Activated naive CD4-positive, alpha-beta T cell treated with anti-CD3 and anti-CD28 coated beads for 36 hours (primary cell): ENCODE measurements around the gene CEACAM20. TPM values are rescaled to one million over a fixed set of nuclear protein-coding genes. Genes with fewer than 3 reads are reported as not detected.

Experiments used
- CTCF ChIA-PET: fragments of 350-600 bp; sonication (Branson Sonifier 250); formaldehyde crosslinking; loops from one replicate; lab custom pipeline; 2021; ENCODE audit warnings: antibody characterized with exemption; lab: Charles Lee
- DNase-seq: peaks from one replicate; pipeline ENCODE4 v3.0.0-alpha.2; 2020
- H3K27ac Mint-ChIP-seq: one replicate; pipeline ENCODE4 v1.8.0; 2021; ENCODE audit warnings: mild to moderate bottlenecking, mixed read lengths
- H3K27me3 Mint-ChIP-seq: one replicate; pipeline ENCODE4 v1.8.0; 2021; ENCODE audit warnings: low read depth, mixed read lengths
- H3K36me3 Mint-ChIP-seq: one replicate; pipeline ENCODE4 v1.8.0; 2021; ENCODE audit warnings: low read depth, mixed read lengths
- H3K4me1 Mint-ChIP-seq: one replicate; pipeline ENCODE4 v1.8.0; 2021; ENCODE audit warnings: low read depth, mixed read lengths
- H3K4me3 Mint-ChIP-seq: one replicate; pipeline ENCODE4 v1.8.0; 2021; ENCODE audit warnings: mild to moderate bottlenecking, moderate library complexity, mixed read lengths
- H3K9me3 Mint-ChIP-seq: one replicate; pipeline ENCODE4 v1.8.0; 2021; ENCODE audit warnings: mixed read lengths
- intact Hi-C: fragments of 100-400 bp; cut with micrococcal nuclease; formaldehyde crosslinking; loops from one replicate; pipeline ENCODE4 v1.15.1; 2023
- total RNA-seq, 2 experiments: library from RNA; stranded (reverse); gene quantifications; one replicate each; pipeline ENCODE4 v1.2.3, GENCODE V29; 2021

CEACAM20 gene
- not detected for total RNA-seq

GRCh38 chr19:44529536-44529935 is at the start of gene CEACAM20:
Gene CEACAM20 (minus strand): TSS chr19:44529675. CDS start chr19:44529509, 166 bp downstream.
- CTCF ChIA-PET: interaction anchor here (0.6 kb wide), 1 partner anchor 14 kb away, joined by 7 read pairs; no protein-coding TSS in a partner anchor
- no peak within 1 kb of the TSS for H3K27ac Mint-ChIP-seq
- peaks cover 4% of the 10 kb centered on the region for H3K9me3 Mint-ChIP-seq
- H3K4me1 Mint-ChIP-seq: no peaks in the 10 kb centered on the region
- intact Hi-C loops: no loop called here
- DNase-seq: no peak
- no peak within 1 kb of the TSS for H3K4me3 Mint-ChIP-seq
- H3K27me3 Mint-ChIP-seq: peaks cover 6% of the 10 kb centered on the region
- H3K36me3 Mint-ChIP-seq: no peaks in the 10 kb centered on the region

DNA sequence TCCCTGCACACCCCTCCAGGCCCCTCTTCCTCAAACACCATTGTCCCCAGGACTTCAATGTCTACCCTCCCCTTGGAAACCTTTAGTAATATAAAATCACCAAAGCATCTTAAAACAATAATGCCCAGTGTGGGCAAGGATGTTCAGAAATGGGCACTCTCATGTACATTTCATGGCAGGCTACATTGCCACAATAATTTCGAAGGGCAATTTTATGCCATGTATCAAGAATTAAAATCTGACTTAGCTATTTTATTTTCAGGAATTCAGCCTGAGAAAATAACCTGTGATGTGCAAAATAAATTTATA is 48.0 kb upstream of the CEACAM20 start:
- no peaks in the 10 kb centered on the region for H3K27me3 Mint-ChIP-seq
- no peak for DNase-seq
- H3K9me3 Mint-ChIP-seq: peaks cover 8% of the 10 kb centered on the region
- H3K4me3 Mint-ChIP-seq: no peak overlapping the region
- intact Hi-C loops: loop anchor here (1.0 to 2.0 kb wide), 2 partner anchors 80 to 193 kb away; no protein-coding TSS in a partner anchor
- no peaks in the 10 kb centered on the region for H3K36me3 Mint-ChIP-seq
- no peak overlapping the region for H3K27ac Mint-ChIP-seq
- H3K4me1 Mint-ChIP-seq: no peaks in the 10 kb centered on the region
- CTCF ChIA-PET: interaction anchor here (0.7 to 2.2 kb wide), 5 partner anchors 28 to 136 kb away, joined by 3 to 13 read pairs (median 3); no protein-coding TSS in a partner anchor

DNA sequence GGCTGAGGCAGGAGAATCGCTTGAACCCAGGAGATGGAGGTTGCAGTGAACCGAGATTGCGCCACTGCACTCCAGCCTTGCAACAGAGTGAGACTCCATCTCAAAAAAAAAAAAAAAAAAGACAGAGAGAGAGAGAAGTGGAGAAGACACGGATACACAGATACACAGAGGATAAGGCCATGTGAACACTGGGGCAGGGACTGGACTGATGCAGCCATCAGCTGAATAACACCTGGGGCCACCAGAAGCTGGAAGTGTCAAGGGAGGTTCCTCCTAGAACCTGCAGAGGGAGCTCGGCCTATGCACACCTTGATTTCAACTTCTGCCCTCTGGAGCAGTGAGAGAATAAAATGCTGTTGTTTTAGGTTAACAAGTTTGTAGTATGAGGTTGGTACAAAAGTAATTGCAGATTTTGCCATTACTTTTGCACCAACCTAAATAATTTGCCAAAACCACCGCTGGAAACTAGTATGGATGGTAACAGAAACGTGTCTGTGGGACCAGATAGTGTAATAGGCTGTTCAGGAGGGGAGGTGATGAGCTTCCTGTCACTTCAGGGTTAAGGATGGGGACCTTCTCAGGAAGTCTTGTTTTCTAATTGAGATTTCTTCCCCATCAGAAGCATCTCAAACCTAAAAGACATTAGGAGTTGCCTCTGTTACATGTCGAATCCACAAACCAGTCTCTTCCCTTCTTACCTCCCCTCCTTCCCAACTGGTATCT is 47.5 kb upstream of the CEACAM20 start:
- CTCF ChIA-PET: interaction anchor here (0.7 to 2.2 kb wide), 7 partner anchors 28 to 136 kb away, joined by 3 to 13 read pairs (median 3); no protein-coding TSS in a partner anchor
- H3K27me3 Mint-ChIP-seq: no peaks in the 10 kb centered on the region
- peaks cover 8% of the 10 kb centered on the region for H3K9me3 Mint-ChIP-seq
- no peaks in the 10 kb centered on the region for H3K4me1 Mint-ChIP-seq
- H3K4me3 Mint-ChIP-seq: no peak overlapping the region
- peak; percentile 62 for DNase-seq
- no peak overlapping the region for H3K27ac Mint-ChIP-seq
- no peaks in the 10 kb centered on the region for H3K36me3 Mint-ChIP-seq
- intact Hi-C loops: loop anchor here (1.0 to 2.0 kb wide), 2 partner anchors 80 to 194 kb away; no protein-coding TSS in a partner anchor

GRCh38 chr19:44575116-44575700 is 45.7 kb upstream of the CEACAM20 start:
- H3K27me3 Mint-ChIP-seq: no peaks in the 10 kb centered on the region
- H3K4me3 Mint-ChIP-seq: no peak overlapping the region
- H3K27ac Mint-ChIP-seq: no peak overlapping the region
- H3K36me3 Mint-ChIP-seq: no peaks in the 10 kb centered on the region
- peaks cover 8% of the 10 kb centered on the region for H3K9me3 Mint-ChIP-seq
- intact Hi-C loops: no loop called here
- no peaks in the 10 kb centered on the region for H3K4me1 Mint-ChIP-seq
- CTCF ChIA-PET: no interaction called here
- no peak for DNase-seq

- peaks cover 8% of the 10 kb centered on the region for H3K9me3 Mint-ChIP-seq
- intact Hi-C loops: no loop called here
- no peak overlapping the region for H3K4me3 Mint-ChIP-seq
- CTCF ChIA-PET: interaction anchor here (0.6 kb wide), 1 partner anchor 52 kb away, joined by 4 read pairs; no protein-coding TSS in a partner anchor
- peaks cover 3% of the 10 kb centered on the region for H3K27me3 Mint-ChIP-seq
- no peaks in the 10 kb centered on the region for H3K4me1 Mint-ChIP-seq
- H3K36me3 Mint-ChIP-seq: no peaks in the 10 kb centered on the region
- DNase-seq: no peak
- H3K27ac Mint-ChIP-seq: no peak overlapping the region
Measured at GRCh38 chr19:44574186-44574950, 44.9 kb upstream of the CEACAM20 start.

DNA sequence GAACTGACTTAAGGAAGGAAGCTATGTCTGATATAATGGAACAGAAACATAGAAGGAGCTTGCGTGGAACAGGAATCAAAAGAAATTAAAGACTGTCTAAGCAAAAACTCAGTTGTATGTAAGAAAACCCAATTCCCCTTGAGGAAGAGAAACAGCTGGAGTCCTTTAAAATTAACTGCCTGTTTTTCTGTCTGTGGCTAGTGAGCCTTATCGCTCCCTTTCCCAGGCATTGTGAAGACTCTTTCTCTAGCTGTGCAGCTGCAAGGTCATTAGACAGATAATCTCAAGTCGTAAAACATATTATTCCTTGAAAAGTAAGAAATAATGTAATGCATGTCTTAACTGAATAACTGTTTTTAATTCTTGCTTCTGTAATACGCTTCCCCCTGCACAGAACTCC is 44.2 kb upstream of the CEACAM20 start:
- DNase-seq: no peak
- no peak overlapping the region for H3K4me3 Mint-ChIP-seq
- no peaks in the 10 kb centered on the region for H3K4me1 Mint-ChIP-seq
- H3K36me3 Mint-ChIP-seq: no peaks in the 10 kb centered on the region
- peaks cover 8% of the 10 kb centered on the region for H3K9me3 Mint-ChIP-seq
- intact Hi-C loops: no loop called here
- peaks cover 5% of the 10 kb centered on the region for H3K27me3 Mint-ChIP-seq
- no peak overlapping the region for H3K27ac Mint-ChIP-seq
- CTCF ChIA-PET: interaction anchor here (0.6 kb wide), 1 partner anchor 53 kb away, joined by 4 read pairs; no protein-coding TSS in a partner anchor

- no peaks in the 10 kb centered on the region for H3K4me1 Mint-ChIP-seq
Measured at GRCh38 chr19:44573183-44573582, 43.7 kb upstream of the CEACAM20 start.

DNA sequence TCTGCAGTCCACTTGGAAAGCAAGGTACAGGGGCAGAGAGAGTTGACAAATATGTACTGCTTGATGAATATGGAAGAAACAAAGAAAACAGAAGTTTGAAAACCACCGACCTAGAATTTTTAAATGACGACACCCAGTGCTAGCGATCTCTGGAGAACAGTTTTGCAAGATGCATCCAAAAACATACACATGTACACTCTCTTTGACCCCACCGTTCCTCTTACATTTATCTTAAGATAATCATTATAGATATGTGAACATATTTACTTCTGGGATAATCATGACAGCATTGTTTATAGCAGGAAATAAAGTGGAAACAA is 43.1 kb upstream of the CEACAM20 start:
- Mint-ChIP-seq H3K4me1 (no peaks in the 10 kb centered on the region), H3K4me3 (no peak overlapping the region)
- CTCF ChIA-PET: interaction anchor here (0.5 to 3.2 kb wide), 2 partner anchors 35 to 84 kb away, joined by 3 to 33 read pairs; no protein-coding TSS in a partner anchor

More at GRCh38 chr19:44573183-44573582, 43.7 kb upstream of the CEACAM20 start:
- intact Hi-C loops: no loop called here
- Mint-ChIP-seq H3K9me3 (peaks cover 8% of the 10 kb centered on the region), H3K4me3 (no peak overlapping the region), H3K27me3 (peaks cover 5% of the 10 kb centered on the region), H3K27ac (no peak overlapping the region), H3K36me3 (no peaks in the 10 kb centered on the region)
- no peak for DNase-seq
- CTCF ChIA-PET: interaction anchor here (0.6 kb wide), 1 partner anchor 53 kb away, joined by 4 read pairs; no protein-coding TSS in a partner anchor

DNA sequence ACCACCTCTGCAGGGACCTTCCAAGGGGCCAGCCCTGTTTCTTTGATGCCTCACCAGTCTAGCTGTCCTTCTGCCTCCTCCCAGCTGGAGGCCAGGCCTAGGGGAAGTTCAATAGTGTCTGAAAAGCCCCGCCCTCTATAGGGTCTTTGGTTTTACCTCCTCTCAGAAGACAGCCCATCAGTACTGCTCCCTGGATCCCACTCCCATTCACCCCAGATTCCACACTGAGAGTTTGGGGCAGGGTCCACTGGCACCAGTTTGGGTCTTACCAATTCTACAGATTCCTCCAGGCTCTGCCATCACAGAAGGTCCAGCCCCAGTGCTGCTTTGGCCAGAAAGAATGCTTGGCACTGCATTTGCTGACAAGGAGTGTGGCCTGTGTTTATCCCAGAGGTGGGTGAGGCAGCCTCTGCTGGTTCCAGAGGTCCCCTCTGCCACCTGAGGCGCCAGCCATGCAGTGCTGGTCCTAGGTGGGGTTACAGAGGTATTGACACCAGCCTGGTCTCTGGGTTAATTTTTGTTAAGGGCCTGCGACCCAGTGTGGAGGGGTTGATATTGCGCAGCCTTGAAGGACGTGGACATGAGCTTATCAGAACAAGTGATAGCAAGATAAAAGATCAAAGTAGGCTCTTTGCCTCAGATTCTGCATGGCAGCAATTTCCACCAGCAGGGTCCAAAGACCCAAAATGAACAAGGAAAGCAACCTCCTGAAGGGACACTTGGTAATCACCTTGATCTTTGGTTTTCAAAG is 42.5 kb upstream of the CEACAM20 start:
- DNase-seq: no peak
- no peak overlapping the region for H3K4me3 Mint-ChIP-seq
- peaks cover 5% of the 10 kb centered on the region for H3K27me3 Mint-ChIP-seq
- H3K27ac Mint-ChIP-seq: no peak overlapping the region
- CTCF ChIA-PET: interaction anchor here (0.5 to 3.2 kb wide), 10 partner anchors 35 to 110 kb away, joined by 3 to 33 read pairs (median 4); partner anchors contain the start of gene PVR
- no peaks in the 10 kb centered on the region for H3K4me1 Mint-ChIP-seq
- H3K9me3 Mint-ChIP-seq: no peaks in the 10 kb centered on the region
- H3K36me3 Mint-ChIP-seq: no peaks in the 10 kb centered on the region
- intact Hi-C loops: loop anchor here (1.0 kb wide), 2 partner anchors 85 to 152 kb away; no protein-coding TSS in a partner anchor

More for the DNA sequence above, 43.1 kb upstream of the CEACAM20 start:
- Mint-ChIP-seq H3K27me3 (peaks cover 5% of the 10 kb centered on the region), H3K36me3 (no peaks in the 10 kb centered on the region), H3K27ac (no peak overlapping the region), H3K9me3 (peaks cover 4% of the 10 kb centered on the region)
- intact Hi-C loops: no loop called here
- DNase-seq: no peak

GRCh38 chr19:44570984-44571684 is 41.7 kb upstream of the CEACAM20 start:
- intact Hi-C loops: loop anchor here (1.0 kb wide), 2 partner anchors 86 to 153 kb away; no protein-coding TSS in a partner anchor
- CTCF ChIA-PET: interaction anchor here (0.5 to 3.2 kb wide), 22 partner anchors 11 to 270 kb away, joined by 3 to 33 read pairs (median 4); partner anchors contain the start of gene PVR
- Mint-ChIP-seq H3K27me3 (peaks cover 7% of the 10 kb centered on the region), H3K4me1 (no peaks in the 10 kb centered on the region), H3K4me3 (no peak overlapping the region), H3K9me3 (no peaks in the 10 kb centered on the region), H3K36me3 (no peaks in the 10 kb centered on the region), H3K27ac (no peak overlapping the region)
- peak; percentile 80 for DNase-seq

DNA sequence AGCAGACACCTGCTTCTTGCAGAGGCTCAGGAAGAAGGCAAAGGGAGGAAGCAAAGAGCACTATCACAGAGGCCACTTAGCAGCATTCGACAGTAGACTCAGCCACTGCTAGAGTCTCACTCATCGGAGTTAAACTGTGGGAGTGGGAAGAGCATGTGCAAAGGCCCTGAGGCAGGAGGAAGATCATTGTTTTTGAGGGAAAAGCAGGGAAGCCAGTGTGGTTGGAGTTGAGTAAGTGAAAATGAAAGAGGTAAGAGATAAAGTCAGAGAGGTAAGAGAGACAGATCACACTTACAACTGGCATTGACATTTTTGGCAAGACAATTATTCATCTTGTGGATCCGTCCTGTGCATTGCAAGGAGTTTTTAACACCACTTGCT is 41.1 kb upstream of the CEACAM20 start:
- Mint-ChIP-seq H3K9me3 (no peaks in the 10 kb centered on the region), H3K4me1 (no peaks in the 10 kb centered on the region), H3K27me3 (peaks cover 10% of the 10 kb centered on the region), H3K27ac (no peak overlapping the region), H3K4me3 (no peak overlapping the region), H3K36me3 (no peaks in the 10 kb centered on the region)
- intact Hi-C loops: no loop called here
- CTCF ChIA-PET: interaction anchor here (0.5 to 3.2 kb wide), 21 partner anchors 12 to 271 kb away, joined by 3 to 33 read pairs (median 4); partner anchors contain the start of gene PVR
- DNase-seq: no peak
